ENCODE measurements around the gene ZNF319. TPM values are rescaled to one million over a fixed set of nuclear protein-coding genes. Genes with fewer than 3 reads are reported as not detected.
A peak's percentile ranks its signal among the peaks of the same experiment; 100 is the strongest.

ZNF319 gene
- total and polyA plus RNA-seq, 2 of the 13 experiments (the other 11 are each of a cell fraction or from before 2014, with no cell fraction given) = 2.4 to 3.6 TPM

- TF ChIP-seq, protein P1, sequence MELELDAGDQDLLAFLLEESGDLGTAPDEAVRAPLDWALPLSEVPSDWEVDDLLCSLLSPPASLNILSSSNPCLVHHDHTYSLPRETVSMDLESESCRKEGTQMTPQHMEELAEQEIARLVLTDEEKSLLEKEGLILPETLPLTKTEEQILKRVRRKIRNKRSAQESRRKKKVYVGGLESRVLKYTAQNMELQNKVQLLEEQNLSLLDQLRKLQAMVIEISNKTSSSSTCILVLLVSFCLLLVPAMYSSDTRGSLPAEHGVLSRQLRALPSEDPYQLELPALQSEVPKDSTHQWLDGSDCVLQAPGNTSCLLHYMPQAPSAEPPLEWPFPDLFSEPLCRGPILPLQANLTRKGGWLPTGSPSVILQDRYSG (CRISPR knock-in tag; IDR thresholded peaks at IDR 0.05) = no peak
- TF ChIP-seq WIZ (CRISPR knock-in tag; IDR thresholded peaks at IDR 0.05) (no peak), ZNF607 (CRISPR knock-in tag; IDR thresholded peaks at IDR 0.05; ENCODE audit: borderline replicate concordance) (peak; percentile 97), DPF2 (CRISPR knock-in tag; IDR thresholded peaks at IDR 0.05; ENCODE audit: borderline replicate concordance, low read depth) (peak; percentile 67), ZFP37 (CRISPR knock-in tag; IDR thresholded peaks at IDR 0.05; ENCODE audit: borderline replicate concordance) (no peak), ZNF160 (CRISPR knock-in tag; IDR thresholded peaks at IDR 0.05) (no peak; the same call in 1 of the 2 replicates), HOXA7 (CRISPR knock-in tag; IDR thresholded peaks at IDR 0.05) (no peak), ZNF468 (CRISPR knock-in tag; IDR thresholded peaks at IDR 0.05) (peak; percentile 89; the same call in 1 of the 2 replicates), SRY (CRISPR knock-in tag; IDR thresholded peaks at IDR 0.05) (no peak), ZNF101 (CRISPR knock-in tag; IDR thresholded peaks at IDR 0.05; ENCODE audit: borderline replicate concordance, low read depth) (peak; percentile 63; the same call in 1 of the 2 replicates), E2F2 (CRISPR knock-in tag; IDR thresholded peaks at IDR 0.05; ENCODE audit: borderline replicate concordance) (no peak), TEF (CRISPR knock-in tag; IDR thresholded peaks at IDR 0.05) (0 out of 2 replicates have a peak, but pooled peaks have one; percentile 59), CREB1 (IDR thresholded peaks at IDR 0.05) (peak; percentile 22; the same call in 1 of the 2 replicates), CREB1 (CRISPR knock-in tag; IDR thresholded peaks at IDR 0.05) (peak; percentile 66; the same call in 1 of the 2 replicates), PHF5A (CRISPR knock-in tag; IDR thresholded peaks at IDR 0.05; ENCODE audit: low read depth, unreplicated experiment) (peak; percentile 70), ZNF816 (CRISPR knock-in tag; IDR thresholded peaks at IDR 0.05; ENCODE audit: borderline replicate concordance) (no peak; the same call in 1 of the 2 replicates)
- TF ChIP-seq, protein P2, sequence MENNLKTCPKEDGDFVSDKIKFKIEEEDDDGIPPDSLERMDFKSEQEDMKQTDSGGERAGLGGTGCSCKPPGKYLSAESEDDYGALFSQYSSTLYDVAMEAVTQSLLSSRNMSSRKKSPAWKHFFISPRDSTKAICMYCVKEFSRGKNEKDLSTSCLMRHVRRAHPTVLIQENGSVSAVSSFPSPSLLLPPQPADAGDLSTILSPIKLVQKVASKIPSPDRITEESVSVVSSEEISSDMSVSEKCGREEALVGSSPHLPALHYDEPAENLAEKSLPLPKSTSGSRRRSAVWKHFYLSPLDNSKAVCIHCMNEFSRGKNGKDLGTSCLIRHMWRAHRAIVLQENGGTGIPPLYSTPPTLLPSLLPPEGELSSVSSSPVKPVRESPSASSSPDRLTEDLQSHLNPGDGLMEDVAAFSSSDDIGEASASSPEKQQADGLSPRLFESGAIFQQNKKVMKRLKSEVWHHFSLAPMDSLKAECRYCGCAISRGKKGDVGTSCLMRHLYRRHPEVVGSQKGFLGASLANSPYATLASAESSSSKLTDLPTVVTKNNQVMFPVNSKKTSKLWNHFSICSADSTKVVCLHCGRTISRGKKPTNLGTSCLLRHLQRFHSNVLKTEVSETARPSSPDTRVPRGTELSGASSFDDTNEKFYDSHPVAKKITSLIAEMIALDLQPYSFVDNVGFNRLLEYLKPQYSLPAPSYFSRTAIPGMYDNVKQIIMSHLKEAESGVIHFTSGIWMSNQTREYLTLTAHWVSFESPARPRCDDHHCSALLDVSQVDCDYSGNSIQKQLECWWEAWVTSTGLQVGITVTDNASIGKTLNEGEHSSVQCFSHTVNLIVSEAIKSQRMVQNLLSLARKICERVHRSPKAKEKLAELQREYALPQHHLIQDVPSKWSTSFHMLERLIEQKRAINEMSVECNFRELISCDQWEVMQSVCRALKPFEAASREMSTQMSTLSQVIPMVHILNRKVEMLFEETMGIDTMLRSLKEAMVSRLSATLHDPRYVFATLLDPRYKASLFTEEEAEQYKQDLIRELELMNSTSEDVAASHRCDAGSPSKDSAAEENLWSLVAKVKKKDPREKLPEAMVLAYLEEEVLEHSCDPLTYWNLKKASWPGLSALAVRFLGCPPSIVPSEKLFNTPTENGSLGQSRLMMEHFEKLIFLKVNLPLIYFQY (CRISPR knock-in tag; IDR thresholded peaks at IDR 0.05; ENCODE audit: borderline replicate concordance) = peak; percentile 88
- TF ChIP-seq, protein P3, sequence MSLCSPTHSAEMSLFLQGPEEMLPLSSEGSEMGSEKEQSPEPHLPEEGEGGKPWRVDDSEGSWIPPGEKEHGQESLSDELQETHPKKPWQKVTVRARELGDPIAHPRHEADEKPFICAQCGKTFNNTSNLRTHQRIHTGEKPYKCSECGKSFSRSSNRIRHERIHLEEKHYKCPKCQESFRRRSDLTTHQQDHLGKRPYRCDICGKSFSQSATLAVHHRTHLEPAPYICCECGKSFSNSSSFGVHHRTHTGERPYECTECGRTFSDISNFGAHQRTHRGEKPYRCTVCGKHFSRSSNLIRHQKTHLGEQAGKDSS (CRISPR knock-in tag; IDR thresholded peaks at IDR 0.05; ENCODE audit: borderline replicate concordance, low read depth) = peak; percentile 67; the same call in 1 of the 2 replicates
Measured at GRCh38 chr16:58024486-58025350, 24.2 kb upstream of the ZNF319 start (continued).
